Tibial nerve (tissue), 4 donors: ENCODE data around the gene SNAI3. TPM values are rescaled to one million over a fixed set of nuclear protein-coding genes. Genes with fewer than 3 reads are reported as not detected.

Source experiments
- DNase-seq, 2 donors: peaks; one replicate each; pipeline ENCODE4 v3.0.0-alpha.2; 2019; ENCODE audit warnings: low spot score in 2 of 2
- H3K27ac ChIP-seq, 4 donors: fragments of 200-600 bp; sonication (generic) in 3 of 4; one replicate each; pipeline ENCODE4 v1.5.1; 2017 to 2019; ENCODE audit warnings: mild to moderate bottlenecking in 1 of 4
- H3K27me3 ChIP-seq, 2 donors: fragments of 200-600 bp; sonication (generic) in 1 of 2; one replicate each; pipeline versions ENCODE4 v1.5.1 to v1.6.0; 2017 to 2019
- H3K36me3 ChIP-seq, 3 donors: fragments of 200-600 bp; sonication (generic); one replicate each; pipeline ENCODE4 v1.5.1; 2018 to 2019
- H3K4me1 ChIP-seq, 4 donors: fragments of 200-600 bp; sonication (generic) in 3 of 4; one replicate each; pipeline ENCODE4 v1.5.1; 2017 to 2019
- H3K4me3 ChIP-seq, 4 donors: fragments of 200-600 bp; sonication (generic) in 3 of 4; one replicate each; pipeline ENCODE4 v1.5.1; 2017 to 2019; ENCODE audit warnings: mild to moderate bottlenecking in 1 of 4, moderate library complexity in 1 of 4
- H3K9me3 ChIP-seq, 4 donors: fragments of 200-600 bp; sonication (generic) in 3 of 4; one replicate each; pipeline ENCODE4 v1.5.1; 2017 to 2019
- CTCF ChIP-seq, 5 experiments: fragments of 200-600 bp in 3 of 5; fragments of 450-650 bp in 2 of 5; sonication (generic) in 3 of 5; IDR thresholded peaks; one replicate each; pipeline ENCODE4 v1.5.1; 2016 to 2019; ENCODE audit warnings: antibody characterized with exemption in 5 of 5, mild to moderate bottlenecking in 3 of 5, moderate library complexity in 2 of 5
- EP300 ChIP-seq, 2 donors: sonication (generic); formaldehyde crosslinking; IDR thresholded peaks; one replicate each; pipeline ENCODE4 v1.6.1; 2017; ENCODE audit warnings: antibody characterized with exemption in 2 of 2, mild to moderate bottlenecking in 1 of 2
- POLR2A ChIP-seq, 2 donors: fragments of 450-650 bp; IDR thresholded peaks; one replicate each; pipeline ENCODE4 v1.6.1; 2017; ENCODE audit warnings: antibody characterized with exemption in 2 of 2, mild to moderate bottlenecking in 2 of 2, moderate library complexity in 2 of 2
- WGBS, 2 donors: methylation state at CpG; one replicate each; pipeline ENCODE4 v1.1.5; 2018; 5-methylcytosine and 5-hydroxymethylcytosine counted together
- total RNA-seq, 4 donors: library from RNA; depleted of rRNA; stranded (reverse); fragments of >200 nt; gene quantifications; one replicate each; pipeline ENCODE4 v1.1.0, GENCODE V29; 2016

The SNAI3 gene
- total RNA-seq, 4 donors from 2014 or later, result 0.87 to 1.2 (median 1.0) TPM

GRCh38 chr16:88706229-88706964, 20.1 kb upstream of the SNAI3 start, which contains the start of the genes CTU2 and RNF166:
TSS of gene CTU2 (plus strand) at chr16:88706503. CDS start at chr16:88706531, 28 bp downstream.
TSS of gene RNF166 (minus strand) at chr16:88706408. CDS start at chr16:88706325, 83 bp downstream.
- Histone ChIP-seq H3K4me3 (peak within 1 kb of the TSS; percentile 82 to 97 (median 86)), H3K27me3 (no peaks in the 10 kb centered on the region), H3K27ac (peak within 1 kb of the TSS; percentile 59 to 95 (median 86)), H3K4me1 (peaks cover 0 to 63% (median 28%) of the 10 kb centered on the region in 4 donors), H3K9me3 (no peaks in the 10 kb centered on the region), H3K36me3 (peaks cover 0 to 25% (median 0%) of the 10 kb centered on the region in 3 donors)
- DNase-seq, result peak; percentile 74 to 80
- 1 to 2% methylated on average over 21 of the region's 86 CpGs for WGBS, 2 donors
- TF ChIP-seq CTCF (IDR thresholded peaks at IDR 0.05), result peak in 2 of 5 experiments; percentile 41 to 52
- TF ChIP-seq POLR2A (IDR thresholded peaks at IDR 0.05), result peak; percentile 66 to 90
- peak; percentile 27 to 91 for TF ChIP-seq EP300 (IDR thresholded peaks at IDR 0.05)

- Histone ChIP-seq H3K4me3 (peak overlapping the region; percentile 82 to 97 (median 86)), H3K27me3 (no peaks in the 10 kb centered on the region), H3K36me3 (peaks cover 0 to 31% (median 0%) of the 10 kb centered on the region in 3 donors), H3K9me3 (no peaks in the 10 kb centered on the region), H3K27ac (peak overlapping the region; percentile 59 to 95 (median 86)), H3K4me1 (peaks cover 0 to 69% (median 32%) of the 10 kb centered on the region in 4 donors)
- no peak for DNase-seq
- WGBS, 2 donors, result 1% methylated on average over 15 to 41 of the region's 57 CpGs
- TF ChIP-seq EP300 (IDR thresholded peaks at IDR 0.05) (no peak), CTCF (IDR thresholded peaks at IDR 0.05) (no peak), POLR2A (IDR thresholded peaks at IDR 0.05) (no peak)
Measured at GRCh38 chr16:88705801-88706228, 19.5 kb upstream of the SNAI3 start.

- Histone ChIP-seq H3K27me3 (no peaks in the 10 kb centered on the region), H3K9me3 (no peaks in the 10 kb centered on the region), H3K4me1 (peaks cover 0 to 76% (median 33%) of the 10 kb centered on the region in 4 donors), H3K27ac (peak overlapping the region; percentile 59 to 95 (median 86)), H3K4me3 (peak overlapping the region; percentile 52 to 97 (median 86)), H3K36me3 (peaks cover 0 to 37% (median 0%) of the 10 kb centered on the region in 3 donors)
- 30 to 37% methylated on average over 9 of the region's 9 CpGs for WGBS, 2 donors
- TF ChIP-seq CTCF (IDR thresholded peaks at IDR 0.05) (no peak), POLR2A (IDR thresholded peaks at IDR 0.05) (no peak), EP300 (IDR thresholded peaks at IDR 0.05) (no peak)
- no peak for DNase-seq
Measured at GRCh38 chr16:88705076-88705684, 18.9 kb upstream of the SNAI3 start.

- H3K4me1 ChIP-seq, result peaks cover 0 to 83% (median 38%) of the 10 kb centered on the region in 4 donors
- TF ChIP-seq POLR2A (IDR thresholded peaks at IDR 0.05) (peak in 1 of 2 donors; percentile 33), CTCF (IDR thresholded peaks at IDR 0.05) (no peak), EP300 (IDR thresholded peaks at IDR 0.05) (peak in 1 of 2 donors; percentile 75)
- peaks cover 0 to 45% (median 0%) of the 10 kb centered on the region in 3 donors for H3K36me3 ChIP-seq
- no peaks in the 10 kb centered on the region for H3K27me3 ChIP-seq
- H3K9me3 ChIP-seq, result no peaks in the 10 kb centered on the region
- no peak for DNase-seq
- 52 to 53% methylated on average over 12 to 25 of the region's 26 CpGs for WGBS, 2 donors
- H3K27ac ChIP-seq, result peak overlapping the region in 3 of 4 donors; percentile 84 to 95 (median 89)
- peak overlapping the region in 2 of 4 donors; percentile 10 to 88 for H3K4me3 ChIP-seq
Measured at GRCh38 chr16:88703486-88704309, 17.4 kb upstream of the SNAI3 start.
